ENCODE measurements around the gene JAM2. TPM values are rescaled to one million over a fixed set of nuclear protein-coding genes. Genes with fewer than 3 reads are reported as not detected.

The JAM2 gene
- total RNA-seq (2021): 2.0 and 2.6 TPM in 2 replicates
- long read RNA-seq, full-length matches to known transcripts: 3 of 3 reads
- long read RNA-seq, partial matches to known transcripts: 0 of 3 reads
- long read RNA-seq, other reads (novel, unspliced or antisense): 0 of 3 reads

GRCh38 chr21:25638660-25639550 is at the start of gene JAM2:
Gene JAM2, plus strand, starts transcription at chr21:25639258. Its CDS starts 564 bp downstream, at chr21:25639822.
- no peaks in the 10 kb centered on the region; a peak in 1 of 7 replicates for H3K36me3 Mint-ChIP-seq (ENCODE audit: insufficient read depth in 1 of 3, low read depth in 3 of 3)
- Histone ChIP-seq H3K23me2 (ENCODE audit: insufficient read length, low read depth, low read length, poor library complexity, severe bottlenecking) (peaks cover 12% of the 10 kb centered on the region), H2AFZ (ENCODE audit: low read length) (peak within 1 kb of the TSS; percentile 71), H2AK5ac (ENCODE audit: insufficient read length, low read length) (no peak within 1 kb of the TSS), H3K56ac (ENCODE audit: insufficient read length, low read depth, low read length) (no peak within 1 kb of the TSS), H2BK12ac (ENCODE audit: insufficient read length, low read depth, low read length) (no peak within 1 kb of the TSS), H3K27ac (ENCODE audit: insufficient read length, low read depth, low read length) (no peak within 1 kb of the TSS), H3K9me3 (ENCODE audit: control insufficient read depth, low read depth, low read length) (no peaks in the 10 kb centered on the region), H4K8ac (replicated peaks; ENCODE audit: insufficient read length, low read depth, low read length) (no peak within 1 kb of the TSS), H2BK120ac (ENCODE audit: low read depth, low read length, poor library complexity, severe bottlenecking) (no peak within 1 kb of the TSS), H4K91ac (ENCODE audit: insufficient read length, low read depth, low read length) (no peak within 1 kb of the TSS), H3T11ph (ENCODE audit: low read length) (no peak within 1 kb of the TSS), H4K5ac (ENCODE audit: insufficient read length, low read depth, low read length) (no peak within 1 kb of the TSS), H2BK15ac (ENCODE audit: low read depth, low read length) (no peak within 1 kb of the TSS), H2BK20ac (ENCODE audit: low read depth, low read length, poor library complexity, severe bottlenecking) (no peak within 1 kb of the TSS), H3K4me1 (ENCODE audit: insufficient read depth, low read length) (no peaks in the 10 kb centered on the region), H3K27me3 (ENCODE audit: insufficient read depth, low read length) (peaks cover 2% of the 10 kb centered on the region; the same call in 1 of the 2 replicates), H3K4ac (ENCODE audit: low read depth, low read length) (no peak within 1 kb of the TSS), H3K9ac (ENCODE audit: extremely low read depth, insufficient read length, low read length) (peak within 1 kb of the TSS; percentile 28), H3K4me2 (ENCODE audit: insufficient read depth, insufficient read length, low read length) (peak within 1 kb of the TSS; percentile 53), H3K14ac (ENCODE audit: insufficient read depth, low read length) (peak within 1 kb of the TSS; percentile 31), H3K18ac (ENCODE audit: insufficient read length, low read depth, low read length) (peak within 1 kb of the TSS; percentile 60), H4K20me1 (ENCODE audit: control insufficient read depth, insufficient read depth, insufficient read length) (no peaks in the 10 kb centered on the region), H2BK5ac (ENCODE audit: insufficient read length, low read length) (no peak within 1 kb of the TSS), H3K79me2 (ENCODE audit: insufficient read depth, low read length) (no peaks in the 10 kb centered on the region), H3K23ac (ENCODE audit: insufficient read length, low read depth, low read length) (no peak within 1 kb of the TSS), H3K79me1 (ENCODE audit: insufficient read depth, low read depth, low read length, poor library complexity, severe bottlenecking) (no peaks in the 10 kb centered on the region)
- H3K9me3 Mint-ChIP-seq: no peaks in the 10 kb centered on the region
- peak; percentile 47 for DNase-seq
- H3K4me1 Mint-ChIP-seq: peaks cover 22 to 30% of the 10 kb centered on the region in 2 experiments
- TF ChIP-seq CTCF (conservative IDR thresholded peaks at IDR 0.05): no peak
- peaks cover 58% of the 10 kb centered on the region for H3K27me3 Mint-ChIP-seq (ENCODE audit: low read depth)
- WGBS (ENCODE audit: extremely low coverage, insufficient read length, low lambda C conversion rate): no CpG with 5 or more reads among the region's 41 CpGs
- H3K4me3 Mint-ChIP-seq: peak within 1 kb of the TSS; percentile 47 to 79
- peak within 1 kb of the TSS in 1 of 3 experiments; percentile 74; a peak in 1 of 7 replicates for H3K27ac Mint-ChIP-seq
